Stimulated activated naive B cell treated with anti-CD40 and anti-IgM and Interleukin-4, amounts not matched to agents 10 μg/mL and 1 μg/mL and 100 μg/mL, for 72 hours (primary cell): ENCODE results near the gene NSF.
"Not testable (repeated sequence)": the region's sequence is repeated elsewhere in the genome, so short reads cannot be mapped to it uniquely, and the experiment has no call there.

Experiments used
- ATAC-seq, 2 donors: fragments of 150-1000 bp; cut with Tn5 transposase; replicated peaks; 2 replicates each; pipeline ENCODE4 v1.10.0; 2021; ENCODE audit warnings: moderate library complexity in 1 of 2
- DNase-seq: peaks from one replicate; pipeline ENCODE4 v3.0.0; 2021
- H3K27ac Mint-ChIP-seq: one replicate; pipeline ENCODE4 v1.8.0; 2022; ENCODE audit warnings: mild to moderate bottlenecking, mixed read lengths
- H3K27me3 Mint-ChIP-seq, 2 donors: one replicate each; pipeline ENCODE4 v1.8.0; 2022; ENCODE audit warnings: mixed read lengths in 2 of 2
- H3K36me3 Mint-ChIP-seq, 2 donors: one replicate each; pipeline ENCODE4 v1.8.0; 2022; ENCODE audit warnings: mixed read lengths in 2 of 2, mild to moderate bottlenecking in 1 of 2
- H3K4me1 Mint-ChIP-seq, 2 donors: one replicate each; pipeline ENCODE4 v1.8.0; 2022; ENCODE audit warnings: mixed read lengths in 2 of 2, mild to moderate bottlenecking in 1 of 2
- H3K4me3 Mint-ChIP-seq, 2 donors: one replicate each; pipeline ENCODE4 v1.8.0; 2022; ENCODE audit warnings: mild to moderate bottlenecking in 2 of 2, mixed read lengths in 2 of 2, moderate library complexity in 1 of 2
- H3K9me3 Mint-ChIP-seq, 2 donors: one replicate each; pipeline ENCODE4 v1.8.0; 2022; ENCODE audit warnings: mixed read lengths in 2 of 2, mild to moderate bottlenecking in 1 of 2

The NSF gene

DNA sequence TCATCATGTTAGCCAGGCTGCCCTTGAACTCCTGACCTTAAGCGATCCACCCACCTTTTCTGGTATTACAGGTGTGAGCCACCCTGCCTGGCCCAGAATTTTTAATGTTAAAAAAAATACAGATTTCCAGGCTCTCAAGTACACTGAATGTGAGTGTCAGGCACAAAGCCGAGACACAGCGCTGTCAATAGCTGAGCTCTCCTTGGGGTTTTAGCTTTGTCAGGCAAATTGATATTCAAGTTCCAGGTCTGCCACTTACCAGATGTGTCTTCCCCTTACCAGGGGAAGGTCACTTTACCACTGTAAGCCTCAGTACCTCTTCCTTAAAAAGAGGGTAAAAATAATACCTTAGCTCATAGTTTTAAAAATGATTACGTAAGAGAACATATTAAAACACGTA lies 67.8 kb downstream of the NSF start:
- not testable (repeated sequence) for H3K4me3 Mint-ChIP-seq, H3K27me3 Mint-ChIP-seq

DNA sequence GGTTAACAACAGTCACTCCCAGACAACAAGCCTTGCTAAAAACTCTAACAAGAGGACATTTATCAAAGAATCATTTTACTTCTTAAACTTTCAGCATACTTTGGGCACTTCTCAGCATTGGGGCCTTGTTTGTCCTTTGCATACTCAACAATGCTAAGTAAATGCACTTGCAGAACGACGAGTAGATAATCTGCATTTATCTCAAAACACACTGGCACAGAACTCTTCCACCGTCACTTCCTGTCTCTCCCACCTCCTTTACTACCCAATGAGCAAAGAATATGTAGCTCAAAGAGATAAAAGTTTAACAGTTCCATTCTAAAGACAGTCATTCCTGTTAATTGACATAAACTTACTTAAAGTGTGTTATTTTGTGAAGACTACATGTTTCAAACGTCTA lies 69.2 kb downstream of the NSF start:
- not testable (repeated sequence) for H3K4me3 Mint-ChIP-seq, ATAC-seq, H3K36me3 Mint-ChIP-seq, DNase-seq, H3K27ac Mint-ChIP-seq, H3K27me3 Mint-ChIP-seq, H3K9me3 Mint-ChIP-seq, H3K4me1 Mint-ChIP-seq

More for the DNA sequence above, 67.8 kb downstream of the NSF start:
- not testable (repeated sequence) for H3K4me1 Mint-ChIP-seq, H3K9me3 Mint-ChIP-seq, H3K27ac Mint-ChIP-seq, ATAC-seq, DNase-seq, H3K36me3 Mint-ChIP-seq

DNA sequence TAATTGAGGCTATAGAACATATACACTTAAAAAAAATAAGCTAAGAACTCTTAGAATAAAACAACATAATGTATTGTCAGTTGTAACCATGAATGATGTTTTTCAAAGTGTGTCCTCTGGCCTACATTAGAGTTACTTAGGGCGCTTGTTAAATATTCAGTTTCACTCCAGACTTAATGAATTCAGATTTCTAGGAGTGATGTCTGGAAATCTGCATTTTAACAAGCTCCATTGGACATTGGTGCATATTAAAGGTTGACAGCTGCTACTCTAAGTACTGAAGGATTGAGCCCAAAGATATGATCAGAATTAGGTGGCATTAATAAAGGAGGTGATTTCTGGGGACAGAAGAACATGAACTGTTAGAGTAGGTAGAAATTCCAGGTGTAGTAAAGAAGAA lies 72.7 kb downstream of the NSF start:
- not testable (repeated sequence) for H3K36me3 Mint-ChIP-seq, H3K4me3 Mint-ChIP-seq, H3K9me3 Mint-ChIP-seq, DNase-seq, H3K27ac Mint-ChIP-seq, H3K4me1 Mint-ChIP-seq, H3K27me3 Mint-ChIP-seq, ATAC-seq

DNA sequence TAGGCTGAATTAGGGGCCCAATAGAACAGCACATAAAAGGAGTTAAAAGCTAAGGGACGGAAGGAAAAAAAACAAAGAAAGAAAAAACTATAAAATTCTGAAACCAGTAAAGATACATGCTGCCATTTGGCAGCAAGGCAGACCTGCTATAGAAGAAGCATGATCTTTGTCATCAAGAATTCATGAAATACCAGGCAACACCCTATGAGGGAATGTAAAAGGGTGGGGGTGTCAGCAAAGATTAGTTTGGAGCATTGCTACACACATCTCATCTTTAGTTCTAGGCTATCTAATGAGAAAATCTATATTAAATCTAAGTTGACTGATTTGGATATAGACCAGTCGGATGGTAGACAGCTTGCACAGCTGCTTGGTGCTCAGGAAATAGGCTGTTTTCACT lies 73.1 kb downstream of the NSF start:
- not testable (repeated sequence) for H3K27ac Mint-ChIP-seq, H3K27me3 Mint-ChIP-seq, H3K9me3 Mint-ChIP-seq, DNase-seq, H3K36me3 Mint-ChIP-seq, H3K4me1 Mint-ChIP-seq, H3K4me3 Mint-ChIP-seq, ATAC-seq

DNA sequence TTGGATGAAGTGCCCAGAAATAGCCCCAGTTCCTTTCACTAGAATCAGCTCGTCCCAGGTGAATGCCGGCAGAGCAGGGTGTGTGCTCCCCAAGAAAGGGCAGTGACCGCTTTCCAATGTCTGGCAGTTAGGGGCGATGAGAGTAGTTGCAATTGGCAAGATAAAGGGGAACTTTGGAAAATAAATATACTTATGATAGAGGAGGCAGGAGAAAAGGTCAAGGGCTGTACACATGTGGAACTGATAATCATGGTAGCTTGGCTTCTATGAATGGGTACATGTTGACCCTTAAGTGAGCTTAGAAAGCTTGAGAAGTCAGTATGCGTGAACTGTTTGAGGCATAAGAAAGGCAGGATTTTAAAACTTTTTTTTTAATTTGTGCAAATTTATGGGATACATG lies 75.5 kb downstream of the NSF start:
- not testable (repeated sequence) for H3K4me1 Mint-ChIP-seq, H3K36me3 Mint-ChIP-seq, H3K27me3 Mint-ChIP-seq, ATAC-seq, H3K9me3 Mint-ChIP-seq, DNase-seq, H3K27ac Mint-ChIP-seq, H3K4me3 Mint-ChIP-seq

DNA sequence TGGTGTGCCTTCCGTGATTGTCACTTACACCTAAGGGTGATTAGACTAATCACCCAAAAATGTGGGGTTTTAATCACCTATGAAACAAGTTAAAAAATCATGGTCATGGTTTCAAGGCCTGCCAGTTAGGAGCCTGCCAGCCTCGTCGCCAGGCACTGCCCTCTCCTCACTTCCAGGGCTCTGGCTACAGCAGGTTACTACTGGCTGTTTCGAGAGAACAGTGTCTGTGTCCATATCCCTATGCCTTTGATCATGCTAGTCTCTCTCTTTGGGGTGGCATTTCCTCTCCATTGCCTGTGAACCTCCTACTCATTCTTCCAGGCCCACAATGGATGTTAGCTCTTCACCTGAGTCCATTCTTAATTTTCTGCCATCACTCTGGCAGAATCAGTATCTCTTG lies 80.3 kb downstream of the NSF start:
- H3K36me3 Mint-ChIP-seq, H3K4me1 Mint-ChIP-seq, H3K27me3 Mint-ChIP-seq, H3K27ac Mint-ChIP-seq, DNase-seq, ATAC-seq, H3K4me3 Mint-ChIP-seq, H3K9me3 Mint-ChIP-seq: not testable (repeated sequence)

DNA sequence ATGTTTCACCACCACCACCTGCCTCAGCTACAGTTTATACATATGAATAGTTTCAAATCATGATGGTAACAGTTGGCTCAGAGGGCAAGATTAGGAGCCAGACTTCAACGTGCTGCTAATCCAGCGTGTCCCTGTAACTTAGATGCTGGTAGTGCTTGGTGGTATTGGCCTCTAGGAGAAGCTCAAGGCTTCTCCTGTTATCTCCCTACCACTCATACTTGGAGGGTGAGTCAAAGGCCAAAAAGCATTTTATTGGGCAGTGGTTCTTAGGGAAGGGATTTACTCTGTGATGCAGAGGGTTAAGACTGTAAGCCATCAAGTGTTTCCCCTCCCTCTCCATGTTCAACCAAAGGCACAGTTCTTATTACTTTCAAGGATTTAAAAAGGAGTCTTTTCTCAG lies 82.3 kb downstream of the NSF start:
- H3K27ac Mint-ChIP-seq, H3K9me3 Mint-ChIP-seq, H3K27me3 Mint-ChIP-seq, H3K4me3 Mint-ChIP-seq, ATAC-seq, DNase-seq, H3K36me3 Mint-ChIP-seq, H3K4me1 Mint-ChIP-seq: not testable (repeated sequence)

DNA sequence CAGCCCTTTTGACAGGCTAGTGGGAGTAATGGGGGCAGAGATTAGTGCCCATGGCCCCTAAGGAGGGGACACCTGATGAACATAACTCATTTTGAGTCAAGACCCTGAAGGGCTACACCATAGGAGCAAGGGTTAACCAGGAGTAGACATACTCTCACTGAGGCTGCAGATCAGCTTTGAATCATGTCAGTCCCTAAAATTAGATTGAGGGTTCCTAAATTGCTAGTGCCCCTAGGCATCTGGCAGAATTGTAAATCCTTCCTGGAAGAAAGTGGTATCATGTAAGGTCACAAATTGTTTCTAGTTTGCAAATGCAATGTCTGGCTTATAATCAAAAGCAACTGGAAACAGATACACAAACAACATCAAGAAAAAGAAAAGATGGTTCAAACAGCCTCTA lies 87.3 kb downstream of the NSF start:
- not testable (repeated sequence) for H3K36me3 Mint-ChIP-seq, H3K27ac Mint-ChIP-seq, H3K9me3 Mint-ChIP-seq, DNase-seq, H3K27me3 Mint-ChIP-seq, H3K4me1 Mint-ChIP-seq, H3K4me3 Mint-ChIP-seq, ATAC-seq

DNA sequence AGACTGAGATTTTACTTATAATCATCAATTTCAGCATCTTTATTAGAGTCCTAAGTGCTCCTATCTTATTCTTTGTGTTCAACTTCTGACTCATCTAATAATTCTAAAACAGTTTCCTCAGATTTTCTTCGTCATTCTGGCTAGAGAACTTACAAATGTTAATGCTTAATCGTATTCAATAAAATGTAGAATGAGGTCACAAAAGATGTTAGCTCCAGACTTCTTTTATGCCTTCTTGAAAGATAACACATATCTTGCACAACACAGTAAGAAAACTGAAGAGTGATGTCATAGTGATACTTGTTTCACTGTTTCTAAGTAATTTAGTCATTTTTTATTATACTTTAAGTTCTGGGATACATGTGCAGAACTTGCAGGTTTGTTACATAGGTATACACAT lies 93.2 kb downstream of the NSF start:
- not testable (repeated sequence) for H3K27ac Mint-ChIP-seq, ATAC-seq, H3K4me1 Mint-ChIP-seq, H3K4me3 Mint-ChIP-seq, H3K36me3 Mint-ChIP-seq, H3K27me3 Mint-ChIP-seq, H3K9me3 Mint-ChIP-seq, DNase-seq

DNA sequence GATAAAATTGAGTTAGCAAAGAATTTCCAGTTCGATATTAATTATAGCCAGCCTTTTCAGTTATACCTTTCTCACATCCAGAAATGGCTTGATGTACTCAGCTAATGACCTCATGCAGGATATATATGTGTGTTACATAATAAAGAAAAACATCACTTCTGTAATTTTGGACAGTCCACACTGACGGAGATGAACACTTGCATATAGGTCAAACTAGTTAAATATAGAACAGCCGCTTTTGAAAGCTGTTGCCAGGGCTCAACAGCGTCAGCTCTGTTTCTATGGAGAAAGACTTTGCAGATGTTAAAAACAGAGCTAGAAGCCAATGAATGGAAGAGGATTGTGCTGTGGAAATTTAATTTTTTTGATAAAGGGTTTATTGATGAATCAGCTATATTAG lies 94.8 kb downstream of the NSF start:
- DNase-seq, H3K27ac Mint-ChIP-seq, H3K36me3 Mint-ChIP-seq, H3K9me3 Mint-ChIP-seq, ATAC-seq, H3K4me3 Mint-ChIP-seq, H3K4me1 Mint-ChIP-seq, H3K27me3 Mint-ChIP-seq: not testable (repeated sequence)

DNA sequence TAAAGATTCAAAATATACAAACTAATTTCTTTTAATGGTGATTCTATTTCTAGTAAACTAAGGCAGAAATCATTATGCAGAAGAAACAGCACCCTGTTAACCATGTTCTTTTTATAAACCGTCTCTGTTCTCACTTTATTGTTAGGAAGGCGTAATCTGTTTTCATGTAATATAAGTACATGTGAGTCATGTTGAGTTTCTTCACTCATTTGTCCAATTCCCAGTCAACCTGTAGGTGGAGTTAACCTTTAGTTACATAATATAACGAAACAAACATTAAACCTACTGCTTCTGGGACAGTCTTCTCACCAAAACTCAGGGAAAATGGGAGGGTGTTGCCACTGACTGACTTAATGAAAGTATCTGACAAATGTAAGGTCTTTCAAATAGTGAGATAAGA lies 101.7 kb downstream of the NSF start:
- not testable (repeated sequence) for H3K27ac Mint-ChIP-seq, ATAC-seq, H3K27me3 Mint-ChIP-seq, H3K4me1 Mint-ChIP-seq, H3K36me3 Mint-ChIP-seq, H3K9me3 Mint-ChIP-seq, DNase-seq, H3K4me3 Mint-ChIP-seq

DNA sequence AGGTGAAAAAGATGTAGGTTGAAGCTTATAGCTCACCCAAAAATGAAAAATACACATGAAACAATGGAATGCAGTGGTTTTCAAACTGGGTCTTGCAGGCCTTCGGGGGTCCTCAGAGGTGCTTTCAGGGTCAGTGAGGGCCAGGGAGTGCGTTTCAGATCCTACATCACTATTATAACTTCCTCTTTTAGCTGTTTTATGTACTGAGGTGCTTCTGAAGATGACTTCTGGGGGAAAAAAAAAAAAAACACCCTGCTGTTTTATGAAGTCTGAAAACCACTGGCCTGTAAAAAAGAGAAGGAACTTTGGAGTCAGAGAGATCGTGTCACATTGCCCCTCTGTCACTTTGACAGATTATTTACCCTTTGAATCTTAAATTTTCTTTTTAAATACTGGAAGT lies 102.8 kb downstream of the NSF start:
- peak; percentile 96 to 99 for ATAC-seq
- H3K9me3 Mint-ChIP-seq, DNase-seq, H3K4me3 Mint-ChIP-seq, H3K36me3 Mint-ChIP-seq, H3K4me1 Mint-ChIP-seq, H3K27ac Mint-ChIP-seq, H3K27me3 Mint-ChIP-seq: not testable (repeated sequence)

DNA sequence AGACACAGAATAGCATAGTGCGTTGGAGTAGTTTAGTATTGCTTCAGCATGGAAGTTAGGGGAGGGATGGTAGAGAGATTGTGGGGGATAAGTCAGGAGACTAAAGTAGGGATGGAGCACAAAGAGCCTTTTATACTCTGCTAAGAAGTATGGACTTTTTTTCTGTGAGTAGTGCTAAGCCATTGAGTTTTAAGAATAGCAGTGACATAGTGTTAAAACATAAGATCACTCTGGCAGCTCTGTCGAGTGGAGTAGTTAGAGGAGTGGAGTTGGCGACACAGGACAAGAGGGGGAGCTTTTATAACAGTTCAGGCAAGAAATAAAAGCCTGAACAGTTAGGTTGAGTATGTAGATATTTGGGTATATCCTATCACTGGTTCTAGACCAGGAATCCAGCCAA lies 106.1 kb downstream of the NSF start:
- not testable (repeated sequence) for H3K9me3 Mint-ChIP-seq, H3K27ac Mint-ChIP-seq, H3K36me3 Mint-ChIP-seq, H3K4me1 Mint-ChIP-seq, H3K27me3 Mint-ChIP-seq, DNase-seq, ATAC-seq, H3K4me3 Mint-ChIP-seq

DNA sequence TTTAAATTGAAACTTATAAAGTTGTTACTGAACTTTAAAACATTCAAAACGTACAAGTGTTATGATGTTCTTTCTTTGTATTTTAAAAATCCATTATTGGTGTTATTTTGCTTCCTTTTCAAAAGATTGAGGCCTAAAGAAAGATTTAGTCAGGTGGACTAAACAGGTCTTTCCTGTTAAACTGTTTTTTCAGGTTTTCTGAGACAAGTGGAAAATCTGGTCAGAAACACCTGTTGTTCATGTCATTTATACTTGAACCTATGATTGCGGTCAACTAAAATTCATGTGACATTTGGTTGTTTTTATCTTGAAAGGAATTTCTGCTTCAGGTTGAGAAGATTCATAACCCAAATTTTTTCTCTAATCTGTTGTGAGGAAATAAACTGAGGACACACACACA lies 108.5 kb downstream of the NSF start:
- not testable (repeated sequence) for H3K36me3 Mint-ChIP-seq, H3K27me3 Mint-ChIP-seq, ATAC-seq, H3K9me3 Mint-ChIP-seq, H3K4me1 Mint-ChIP-seq, DNase-seq, H3K4me3 Mint-ChIP-seq, H3K27ac Mint-ChIP-seq

DNA sequence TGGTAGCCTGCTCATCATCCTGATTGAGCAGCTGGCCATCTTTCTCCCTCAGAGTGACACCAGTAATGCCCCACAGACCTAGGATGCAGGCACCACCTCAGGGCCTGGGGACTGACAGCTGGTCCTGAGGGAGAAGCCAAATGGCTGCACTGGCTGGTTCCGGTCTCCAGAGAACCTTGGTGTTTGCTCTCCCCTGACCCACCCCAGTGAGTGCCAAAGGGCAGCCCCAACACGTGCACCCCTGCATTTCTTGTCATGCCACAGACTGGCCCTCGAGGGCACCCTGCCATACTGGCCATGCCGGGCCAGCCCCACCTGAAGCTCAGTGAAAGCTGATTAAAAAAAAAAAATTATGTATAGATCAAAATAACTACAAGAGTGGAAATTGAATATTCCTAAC lies 127.5 kb downstream of the NSF start:
- DNase-seq (no peak), ATAC-seq (no peak)
- Mint-ChIP-seq H3K36me3 (peaks cover 23 to 40% of the 10 kb centered on the region in 2 donors), H3K27ac (no peak overlapping the region), H3K9me3 (no peaks in the 10 kb centered on the region), H3K27me3 (no peaks in the 10 kb centered on the region), H3K4me3 (no peak overlapping the region), H3K4me1 (peaks cover 11 to 12% of the 10 kb centered on the region in 2 donors)

DNA sequence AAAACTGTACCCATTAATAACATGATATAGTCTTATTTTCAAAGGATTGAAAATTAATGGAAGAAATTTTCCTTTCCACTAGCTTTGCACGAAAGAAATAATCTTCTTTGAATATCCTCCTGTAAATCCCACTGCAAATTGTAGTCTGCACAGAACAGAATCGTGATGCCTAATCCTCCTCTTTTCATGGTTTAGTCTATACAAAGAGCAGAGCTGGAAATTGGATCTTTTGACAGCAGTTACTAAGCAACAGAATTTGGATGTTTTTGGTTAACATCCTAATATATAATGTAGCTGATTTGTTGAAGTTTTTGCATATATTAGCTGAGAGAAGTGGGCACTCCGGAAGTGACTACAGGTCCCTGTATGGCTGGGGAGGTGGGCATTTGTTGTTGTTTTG lies 129.4 kb downstream of the NSF start:
- H3K4me3 Mint-ChIP-seq = no peak overlapping the region
- H3K4me1 Mint-ChIP-seq = peaks cover 15 to 21% of the 10 kb centered on the region in 2 donors
- peaks cover 31 to 40% of the 10 kb centered on the region in 2 donors for H3K36me3 Mint-ChIP-seq
- DNase-seq (no peak), ATAC-seq (no peak)
- H3K27ac Mint-ChIP-seq = no peak overlapping the region
- H3K9me3 Mint-ChIP-seq = no peaks in the 10 kb centered on the region
- H3K27me3 Mint-ChIP-seq = no peaks in the 10 kb centered on the region
